NCI-H82 (cell line): ENCODE measurements around the gene FBXO10.
"Not testable (repeated sequence)": the region's sequence is repeated elsewhere in the genome, so short reads cannot be mapped to it uniquely, and the experiment has no call there.

Experiments
- DNase-seq: peaks from one replicate; lab custom pipeline; 2025; lab: John Stamatoyannopoulos, UW

The FBXO10 gene

DNA sequence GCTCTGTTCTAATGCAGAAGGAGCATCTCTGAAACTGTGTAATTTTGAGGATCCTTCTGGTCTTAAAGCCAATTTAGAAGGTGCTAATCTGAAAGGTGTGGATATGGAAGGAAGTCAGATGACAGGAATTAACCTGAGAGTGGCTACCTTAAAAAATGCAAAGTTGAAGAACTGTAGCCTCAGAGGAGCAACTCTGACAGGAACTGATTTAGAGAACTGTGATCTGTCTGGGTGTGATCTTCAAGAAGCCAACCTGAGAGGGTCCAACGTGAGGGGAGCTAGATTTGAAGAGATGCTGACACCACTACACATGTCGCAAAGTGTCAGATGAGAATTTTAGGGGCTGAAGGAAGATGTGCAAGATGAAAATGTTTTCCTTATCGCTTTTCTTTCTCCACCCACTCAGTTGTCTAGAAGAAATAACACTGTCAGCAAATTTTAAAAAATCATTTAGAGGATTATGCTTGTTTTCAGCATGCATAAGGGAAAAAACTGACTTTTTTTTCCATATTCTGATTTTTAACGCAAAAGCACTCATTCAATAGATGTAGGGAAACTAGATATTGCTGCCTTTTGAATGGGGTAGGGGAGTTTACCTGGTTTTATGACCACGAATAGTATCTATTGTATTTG is 98.1 kb downstream of the FBXO10 start:
- DNase-seq = not testable (repeated sequence)

- DNase-seq = not testable (repeated sequence)
Observed at GRCh38 chr9:37477443-37477842, 98.7 kb downstream of the FBXO10 start.

GRCh38 chr9:37476930-37477329 is 99.2 kb downstream of the FBXO10 start:
- no peak for DNase-seq

DNA sequence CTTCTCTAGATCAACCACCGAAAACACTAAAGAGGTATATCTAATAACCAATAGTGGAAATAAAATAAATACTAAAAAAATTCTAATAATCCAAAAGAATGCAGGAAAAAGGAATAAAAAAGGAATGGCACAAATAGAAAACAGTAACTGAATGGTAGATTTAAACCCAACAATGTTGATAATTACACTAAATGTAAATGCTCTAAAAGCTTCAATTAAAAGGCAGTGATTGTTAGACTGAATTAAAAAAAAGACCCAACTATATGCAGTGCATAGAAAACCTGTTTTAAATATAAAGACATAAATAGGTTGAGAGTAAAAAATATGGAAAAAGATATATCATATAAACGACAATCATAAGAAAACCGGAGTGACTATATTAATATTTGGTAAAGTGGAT is 101.7 kb downstream of the FBXO10 start:
- no peak for DNase-seq

DNA sequence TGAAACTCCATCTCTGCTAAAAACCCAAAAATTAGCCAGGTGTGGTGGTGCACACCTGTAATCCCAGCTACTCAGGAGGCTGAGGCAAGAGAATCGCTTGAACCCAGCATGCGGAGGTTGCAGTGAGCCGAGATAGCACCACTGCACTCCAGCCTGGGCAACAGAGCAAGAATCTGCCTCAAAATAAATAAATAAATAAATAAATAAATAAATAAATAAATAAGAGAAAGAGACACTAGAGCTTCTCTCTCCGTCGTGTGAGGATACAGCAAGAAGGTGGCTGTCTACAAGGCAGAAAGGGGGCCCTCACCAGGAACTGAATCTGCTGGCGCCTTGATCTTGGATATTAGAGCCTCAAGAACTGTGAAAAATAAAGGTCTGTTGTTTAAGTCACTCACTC is 102.2 kb downstream of the FBXO10 start:
- DNase-seq = not testable (repeated sequence)

- no peak for DNase-seq
Observed at GRCh38 chr9:37471942-37472684, 104.1 kb downstream of the FBXO10 start.

DNA sequence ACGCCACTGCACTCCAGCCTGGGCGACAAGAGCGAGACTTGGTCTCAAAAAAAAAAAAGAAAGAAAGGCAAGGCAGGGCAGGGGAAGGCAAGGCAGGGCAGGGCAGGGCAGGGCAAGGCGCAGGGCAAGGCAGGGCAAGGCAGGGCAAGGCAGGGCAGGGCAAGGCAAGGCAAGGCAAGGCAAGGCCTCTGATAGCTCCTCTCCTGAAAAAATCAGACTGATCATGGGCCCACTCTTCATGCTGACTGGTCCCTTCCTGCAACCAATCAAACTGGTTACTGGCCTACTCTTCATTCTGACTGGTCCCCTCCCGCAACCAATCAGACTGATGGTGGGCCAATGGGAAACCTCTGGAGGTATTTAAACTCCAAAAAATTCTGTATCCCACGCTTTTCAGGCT is 107.6 kb downstream of the FBXO10 start:
- DNase-seq = no peak

DNA sequence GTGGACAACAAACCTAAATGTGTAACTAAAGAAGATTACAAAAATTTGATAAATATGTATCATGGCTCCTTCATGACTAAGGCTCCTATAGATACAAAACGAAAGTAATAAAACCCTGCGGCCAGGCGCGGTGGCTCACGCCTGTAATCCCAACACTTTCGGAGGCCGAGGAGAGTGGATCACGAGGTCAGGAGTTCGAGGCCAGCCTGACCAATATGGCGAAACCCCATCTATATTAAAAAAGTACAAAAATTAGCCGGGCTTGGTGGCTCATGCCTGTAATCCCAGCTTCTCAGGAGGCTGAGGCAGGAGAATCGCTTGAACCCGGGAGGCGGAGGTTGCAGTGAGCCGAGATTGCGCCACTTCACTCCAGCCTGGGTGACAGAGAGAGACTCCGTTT is 108.7 kb downstream of the FBXO10 start:
- not testable (repeated sequence) for DNase-seq

DNA sequence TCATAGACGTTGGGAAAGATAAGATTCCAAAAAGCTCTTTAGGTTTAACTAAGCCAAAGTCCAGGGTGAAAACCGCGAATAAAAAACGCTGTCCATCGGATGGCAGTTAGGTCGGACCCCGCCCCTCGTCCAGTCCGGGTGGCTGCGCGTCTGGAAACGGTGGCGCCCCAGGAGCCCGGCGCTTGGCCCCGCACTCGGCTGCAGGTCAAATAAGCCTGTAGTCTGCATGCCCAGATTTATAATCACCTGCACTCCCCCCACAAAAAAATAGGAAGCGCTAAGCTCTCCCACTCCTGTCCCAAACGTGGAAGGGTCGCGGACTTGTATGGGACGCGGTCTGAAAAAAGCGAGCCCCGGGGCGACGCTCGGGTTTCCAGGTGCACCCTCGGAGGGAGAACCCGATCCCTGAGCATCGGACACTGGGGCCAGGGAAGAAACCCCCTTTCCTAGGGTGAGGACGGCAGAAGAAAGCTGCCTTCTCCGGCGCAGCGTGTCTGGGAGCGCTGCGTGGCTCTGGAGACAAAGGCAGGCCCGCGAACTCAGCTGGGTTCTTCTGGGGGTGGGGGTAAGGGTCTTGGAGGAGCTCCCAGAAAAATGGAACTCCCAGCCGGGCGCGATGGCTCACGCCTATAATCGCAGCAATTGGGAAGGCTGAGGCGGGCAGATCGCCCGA is 110.0 kb downstream of the FBXO10 start:
- DNase-seq = peak; percentile 55

- DNase-seq = peak; percentile 100
Observed at GRCh38 chr9:37465249-37466036, 110.7 kb downstream of the FBXO10 start, which contains the start of gene ZBTB5. TSS of gene ZBTB5 (minus strand) at chr9:37465450. CDS start at chr9:37442551, 22,899 bp downstream.

GRCh38 chr9:37464426-37465248 is 111.5 kb downstream of the FBXO10 start:
- DNase-seq = no peak

GRCh38 chr9:37464006-37464405 is 112.2 kb downstream of the FBXO10 start:
- DNase-seq = no peak
